Measurements from ENCODE around the gene UBR3. TPM values are rescaled to one million over a fixed set of nuclear protein-coding genes. Genes with fewer than 3 reads are reported as not detected.

Gene UBR3
- total RNA-seq, 1 experiment from 2014 or later = 21.9 TPM

GRCh38 chr2:169803480-169803879 is 23.8 kb upstream of the UBR3 start:
- Histone ChIP-seq H3K23me2 (ENCODE audit: insufficient read length, low read depth, low read length, poor library complexity, severe bottlenecking) (peaks cover 3% of the 10 kb centered on the region), H4K20me1 (ENCODE audit: control insufficient read depth, insufficient read depth, insufficient read length) (no peaks in the 10 kb centered on the region), H2BK5ac (ENCODE audit: insufficient read length, low read length) (no peak overlapping the region), H2BK120ac (ENCODE audit: low read depth, low read length, poor library complexity, severe bottlenecking) (no peak overlapping the region), H3K4ac (ENCODE audit: low read depth, low read length) (no peak overlapping the region), H2AFZ (ENCODE audit: low read length) (no peak overlapping the region), H3K23ac (ENCODE audit: insufficient read length, low read depth, low read length) (no peak overlapping the region), H3T11ph (ENCODE audit: low read length) (no peak overlapping the region), H3K4me2 (ENCODE audit: insufficient read depth, insufficient read length, low read length) (no peak overlapping the region), H3K56ac (ENCODE audit: insufficient read length, low read depth, low read length) (no peak overlapping the region), H3K27ac (ENCODE audit: insufficient read length, low read depth, low read length) (no peak overlapping the region), H4K91ac (ENCODE audit: insufficient read length, low read depth, low read length) (no peak overlapping the region), H3K18ac (ENCODE audit: insufficient read length, low read depth, low read length) (no peak overlapping the region), H3K14ac (ENCODE audit: insufficient read depth, low read length) (no peak overlapping the region), H3K4me1 (ENCODE audit: insufficient read depth, low read length) (no peaks in the 10 kb centered on the region), H2BK15ac (ENCODE audit: low read depth, low read length) (no peak overlapping the region), H4K8ac (replicated peaks; ENCODE audit: insufficient read length, low read depth, low read length) (no peak overlapping the region), H3K9ac (ENCODE audit: extremely low read depth, insufficient read length, low read length) (no peak overlapping the region), H3K79me1 (ENCODE audit: insufficient read depth, low read depth, low read length, poor library complexity, severe bottlenecking) (peaks cover 16% of the 10 kb centered on the region), H2BK12ac (ENCODE audit: insufficient read length, low read depth, low read length) (no peak overlapping the region), H2AK5ac (ENCODE audit: insufficient read length, low read length) (no peak overlapping the region), H4K5ac (ENCODE audit: insufficient read length, low read depth, low read length) (no peak overlapping the region), H3K9me3 (ENCODE audit: control insufficient read depth, low read depth, low read length) (no peaks in the 10 kb centered on the region), H3K79me2 (ENCODE audit: insufficient read depth, low read length) (peaks cover 11% of the 10 kb centered on the region; the same call in 1 of the 2 replicates), H3K27me3 (ENCODE audit: insufficient read depth, low read length) (no peaks in the 10 kb centered on the region), H2BK20ac (ENCODE audit: low read depth, low read length, poor library complexity, severe bottlenecking) (no peak overlapping the region)
- Mint-ChIP-seq H3K9me3 (no peaks in the 10 kb centered on the region), H3K4me3 (no peak overlapping the region), H3K36me3 (ENCODE audit: insufficient read depth in 1 of 3, low read depth in 3 of 3) (peaks cover 43 to 66% (median 63%) of the 10 kb centered on the region in 3 experiments; a peak in 6 of 7 replicates), H3K4me1 (peaks cover 6 to 19% of the 10 kb centered on the region in 2 experiments), H3K27me3 (ENCODE audit: low read depth) (no peaks in the 10 kb centered on the region), H3K27ac (no peak overlapping the region)
- no peak for TF ChIP-seq CTCF (conservative IDR thresholded peaks at IDR 0.05)
- DNase-seq = no peak
- no CpG with 5 or more reads among the region's 9 CpGs for WGBS (ENCODE audit: extremely low coverage, insufficient read length, low lambda C conversion rate)

Data from H9 (cell line).